Hindlimb muscle (tissue), 1 donor: ENCODE data around the gene ANKH. TPM values are rescaled to one million over a fixed set of nuclear protein-coding genes. Genes with fewer than 3 reads are reported as not detected.

Experiments
- DNase-seq: peaks from one replicate; pipeline ENCODE4 v3.0.0-alpha.2; 2013
- polyA plus RNA-seq: library from polyadenylated mRNA; unstranded; fragments of 120-200 nt; gene quantifications from one replicate; pipeline ENCODE4 v1.2.1, GENCODE V29; 2013; ENCODE audit not compliant: insufficient read length

ANKH gene
- polyA plus RNA-seq, 1 donor: 23.1 TPM

GRCh38 chr5:14659821-14660607 is 211.6 kb downstream of the ANKH start:
- DNase-seq: no peak

DNA sequence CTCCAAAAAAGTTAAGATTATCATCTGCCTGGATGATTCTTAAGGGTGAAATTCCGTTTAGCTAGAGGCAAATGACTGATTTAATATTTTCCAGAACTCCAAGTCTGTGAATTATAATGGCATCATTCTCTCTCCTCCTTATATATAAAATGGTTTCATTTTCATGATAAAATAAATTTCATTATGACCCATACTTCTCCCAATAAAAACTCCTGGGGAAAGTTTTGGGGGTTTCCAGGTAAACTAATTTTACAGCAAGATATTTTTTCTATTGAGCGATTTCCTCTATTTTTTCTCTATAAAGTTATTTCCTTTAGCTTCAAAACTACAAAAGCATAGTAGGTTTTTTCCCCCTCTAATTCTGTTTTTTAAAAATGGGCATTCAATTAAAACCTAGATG is 214.7 kb downstream of the ANKH start:
- DNase-seq: no peak

- no peak for DNase-seq
These were observed 216.3 kb downstream of the ANKH start for GRCh38 chr5:14655146-14655741.

Other genes with a start within 250 kb of the ANKH start
- 13.4 TPM for gene OTULIN, start 207.1 kb downstream of the ANKH start, polyA plus RNA-seq